ENCODE results near the gene CNOT4. TPM values are rescaled to one million over a fixed set of nuclear protein-coding genes. Genes with fewer than 3 reads are reported as not detected.

Gene CNOT4
- total RNA-seq, 1 experiment from 2014 or later: 16.6 TPM

GRCh38 chr7:135527025-135527424 lies 17.1 kb upstream of the CNOT4 start:
- no peak for ATAC-seq
- ChIA-PET RAD21 (ENCODE audit: low non-redundant PET in 1 of 2, low total read pairs in 2 of 2, uncharacterized antibody in 2 of 2, unreplicated experiment in 2 of 2) (no interaction called here), CTCF (no interaction called here), POLR2A (no interaction called here)
- peaks cover 3% of the 10 kb centered on the region; the same call in 1 of the 2 replicates for H3K27me3 ChIP-seq (ENCODE audit: insufficient read depth, low read length)
- H4K20me1 ChIP-seq (ENCODE audit: insufficient read depth): no peaks in the 10 kb centered on the region
- no peaks in the 10 kb centered on the region for H3K36me3 ChIP-seq (ENCODE audit: control insufficient read depth in 1 of 2, insufficient read depth in 2 of 2, low read length in 2 of 2)
- H3K79me2 ChIP-seq (ENCODE audit: insufficient read depth, low read length): no peaks in the 10 kb centered on the region
- no peak for DNase-seq (ENCODE audit: low read depth, low spot score)
- H3K9ac ChIP-seq (ENCODE audit: low read length): no peak overlapping the region
- H3K9me2 ChIP-seq (ENCODE audit: insufficient read depth): no peaks in the 10 kb centered on the region
- intact Hi-C loops (cut with micrococcal nuclease): no loop called here
- TF ChIP-seq POLR2A (IDR thresholded peaks at IDR 0.05; ENCODE audit: borderline replicate concordance, extremely low read depth, insufficient read depth, insufficient read length) (no peak), POLR2AphosphoS5 (IDR thresholded peaks at IDR 0.05; ENCODE audit: low read depth, low read length) (no peak), ZNF274 (IDR thresholded peaks at IDR 0.05; ENCODE audit: low read depth, low read length) (no peak), CEBPB (IDR thresholded peaks at IDR 0.05; ENCODE audit: low read depth) (no peak), RAD21 (IDR thresholded peaks at IDR 0.05; ENCODE audit: low read depth) (no peak), EZH2 (IDR thresholded peaks at IDR 0.05) (no peak)
- no peak overlapping the region for H3K27ac ChIP-seq (ENCODE audit: low read depth, low read length)
- no peaks in the 10 kb centered on the region for H3K9me3 ChIP-seq (ENCODE audit: control insufficient read depth in 1 of 2, insufficient read depth in 1 of 2, low read depth in 1 of 2, low read length in 2 of 2)
- H3K4me3 ChIP-seq (replicated peaks in 1 of 2; ENCODE audit: low read depth in 1 of 2, low read length in 2 of 2): no peak overlapping the region
- H3K4me2 ChIP-seq (ENCODE audit: low read length): no peak overlapping the region
- no peaks in the 10 kb centered on the region for H3K4me1 ChIP-seq (ENCODE audit: control insufficient read depth in 1 of 2, insufficient read depth in 2 of 2, low read length in 2 of 2)
- no TSS peak for BruUV-seq (replicated peaks)
- no peak overlapping the region for H2AFZ ChIP-seq (ENCODE audit: low read depth, low read length, poor library complexity, severe bottlenecking)

- no peak overlapping the region for H2AFZ ChIP-seq (ENCODE audit: low read depth, low read length, poor library complexity, severe bottlenecking)
- POLR2A ChIA-PET: no interaction called here
- no peak for ATAC-seq
- no peaks in the 10 kb centered on the region for H3K9me2 ChIP-seq (ENCODE audit: insufficient read depth)
- H3K9ac ChIP-seq (ENCODE audit: low read length): no peak overlapping the region
- RAD21 ChIA-PET (ENCODE audit: low non-redundant PET in 1 of 2, low total read pairs in 2 of 2, uncharacterized antibody in 2 of 2, unreplicated experiment in 2 of 2): no interaction called here
- H3K27ac ChIP-seq (ENCODE audit: low read depth, low read length): no peak overlapping the region
- H3K4me1 ChIP-seq (ENCODE audit: control insufficient read depth in 1 of 2, insufficient read depth in 2 of 2, low read length in 2 of 2): no peaks in the 10 kb centered on the region
- DNase-seq (ENCODE audit: low read depth, low spot score): no peak
- H4K20me1 ChIP-seq (ENCODE audit: insufficient read depth): no peaks in the 10 kb centered on the region
- H3K36me3 ChIP-seq (ENCODE audit: control insufficient read depth in 1 of 2, insufficient read depth in 2 of 2, low read length in 2 of 2): no peaks in the 10 kb centered on the region
- peaks cover 3% of the 10 kb centered on the region; the same call in 1 of the 2 replicates for H3K27me3 ChIP-seq (ENCODE audit: insufficient read depth, low read length)
- no peaks in the 10 kb centered on the region for H3K79me2 ChIP-seq (ENCODE audit: insufficient read depth, low read length)
- no peak overlapping the region for H3K4me3 ChIP-seq (replicated peaks in 1 of 2; ENCODE audit: low read depth in 1 of 2, low read length in 2 of 2)
- CTCF ChIA-PET: no interaction called here
- H3K4me2 ChIP-seq (ENCODE audit: low read length): no peak overlapping the region
- no TSS peak for BruUV-seq (replicated peaks)
- intact Hi-C loops (cut with micrococcal nuclease): no loop called here
- no peaks in the 10 kb centered on the region for H3K9me3 ChIP-seq (ENCODE audit: control insufficient read depth in 1 of 2, insufficient read depth in 1 of 2, low read depth in 1 of 2, low read length in 2 of 2)
- TF ChIP-seq, protein P1, sequence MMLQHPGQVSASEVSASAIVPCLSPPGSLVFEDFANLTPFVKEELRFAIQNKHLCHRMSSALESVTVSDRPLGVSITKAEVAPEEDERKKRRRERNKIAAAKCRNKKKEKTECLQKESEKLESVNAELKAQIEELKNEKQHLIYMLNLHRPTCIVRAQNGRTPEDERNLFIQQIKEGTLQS (IDR thresholded peaks at IDR 0.05): no peak
- TF ChIP-seq EZH2 (IDR thresholded peaks at IDR 0.05) (no peak), REST (IDR thresholded peaks at IDR 0.05; ENCODE audit: low read depth) (no peak), ZFX (IDR thresholded peaks at IDR 0.05) (no peak), CBX3 (IDR thresholded peaks at IDR 0.05; ENCODE audit: low read depth) (no peak), SP1 (IDR thresholded peaks at IDR 0.05; ENCODE audit: low read depth) (no peak), CEBPB (IDR thresholded peaks at IDR 0.05; ENCODE audit: low read depth) (no peak), ZNF274 (IDR thresholded peaks at IDR 0.05; ENCODE audit: low read depth, low read length) (no peak), RAD21 (IDR thresholded peaks at IDR 0.05; ENCODE audit: low read depth) (no peak), MAX (IDR thresholded peaks at IDR 0.05) (no peak), EGR1 (IDR thresholded peaks at IDR 0.05; ENCODE audit: low read depth) (no peak), POLR2AphosphoS5 (IDR thresholded peaks at IDR 0.05; ENCODE audit: low read depth, low read length) (no peak), JUND (IDR thresholded peaks at IDR 0.05) (no peak), POLR2A (IDR thresholded peaks at IDR 0.05; ENCODE audit: borderline replicate concordance, extremely low read depth, insufficient read depth, insufficient read length) (no peak), YY1 (IDR thresholded peaks at IDR 0.05; ENCODE audit: extremely low read depth, insufficient replicate concordance, low read depth, low read length) (no peak)
- TF ChIP-seq, protein P2, sequence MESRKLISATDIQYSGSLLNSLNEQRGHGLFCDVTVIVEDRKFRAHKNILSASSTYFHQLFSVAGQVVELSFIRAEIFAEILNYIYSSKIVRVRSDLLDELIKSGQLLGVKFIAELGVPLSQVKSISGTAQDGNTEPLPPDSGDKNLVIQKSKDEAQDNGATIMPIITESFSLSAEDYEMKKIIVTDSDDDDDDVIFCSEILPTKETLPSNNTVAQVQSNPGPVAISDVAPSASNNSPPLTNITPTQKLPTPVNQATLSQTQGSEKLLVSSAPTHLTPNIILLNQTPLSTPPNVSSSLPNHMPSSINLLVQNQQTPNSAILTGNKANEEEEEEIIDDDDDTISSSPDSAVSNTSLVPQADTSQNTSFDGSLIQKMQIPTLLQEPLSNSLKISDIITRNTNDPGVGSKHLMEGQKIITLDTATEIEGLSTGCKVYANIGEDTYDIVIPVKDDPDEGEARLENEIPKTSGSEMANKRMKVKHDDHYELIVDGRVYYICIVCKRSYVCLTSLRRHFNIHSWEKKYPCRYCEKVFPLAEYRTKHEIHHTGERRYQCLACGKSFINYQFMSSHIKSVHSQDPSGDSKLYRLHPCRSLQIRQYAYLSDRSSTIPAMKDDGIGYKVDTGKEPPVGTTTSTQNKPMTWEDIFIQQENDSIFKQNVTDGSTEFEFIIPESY (IDR thresholded peaks at IDR 0.05; ENCODE audit: extremely low read depth, insufficient replicate concordance, low read length): no peak
Observed at GRCh38 chr7:135525426-135525825, 15.5 kb upstream of the CNOT4 start.
